Neuron (in vitro differentiated cells): ENCODE results near the gene ASB11.

ENCODE experiments used
- H2AFZ ChIP-seq: one replicate; pipeline ENCODE4 v1.6.1; 2013; ENCODE audit warnings: low read depth, mild to moderate bottlenecking, inconsistent platforms, low read length, moderate library complexity
- H3K27me3 ChIP-seq: one replicate; pipeline ENCODE4 v1.6.1; 2013; ENCODE audit warnings: low read length; ENCODE audit not compliant: insufficient read depth
- H3K36me3 ChIP-seq: one replicate; pipeline ENCODE4 v1.6.1; 2013; ENCODE audit warnings: low read length; ENCODE audit not compliant: insufficient read depth
- H3K4me1 ChIP-seq: one replicate; pipeline ENCODE4 v1.6.1; 2013; ENCODE audit warnings: low read length; ENCODE audit not compliant: insufficient read depth
- H3K4me3 ChIP-seq: 2 replicates; pipeline ENCODE4 v1.5.1; 2013; ENCODE audit warnings: mild to moderate bottlenecking, low read length, moderate library complexity
- H3K9me3 ChIP-seq: one replicate; pipeline ENCODE4 v1.6.1; 2013; ENCODE audit warnings: low read length

The ASB11 gene

DNA sequence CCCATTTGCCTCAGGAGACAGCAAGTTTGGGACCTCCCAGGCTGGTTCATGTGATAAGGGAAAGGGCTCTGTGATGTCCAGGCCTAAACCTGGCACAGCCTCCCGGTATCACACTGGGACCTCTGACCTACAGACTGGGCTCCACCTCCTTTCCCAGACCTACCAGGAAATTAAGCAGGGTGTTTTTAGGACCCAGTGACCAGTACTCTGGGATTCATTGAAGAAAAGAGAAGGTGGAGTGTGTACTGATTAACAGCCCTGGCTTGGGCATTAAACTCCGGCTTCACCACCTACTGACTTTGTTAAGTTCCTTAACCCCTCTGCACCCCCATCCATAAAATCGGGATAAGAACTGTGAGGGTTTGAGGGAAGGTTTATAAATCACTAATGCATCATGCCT is 74.1 kb downstream of the ASB11 start:
- H3K4me3 ChIP-seq, result no peak overlapping the region
- H3K9me3 ChIP-seq, result no peaks in the 10 kb centered on the region
- no peaks in the 10 kb centered on the region for H3K36me3 ChIP-seq
- no peak overlapping the region for H2AFZ ChIP-seq
- no peaks in the 10 kb centered on the region for H3K4me1 ChIP-seq
- peaks cover 13% of the 10 kb centered on the region for H3K27me3 ChIP-seq

GRCh38 chrX:15240414-15240813 is 75.0 kb downstream of the ASB11 start:
- Histone ChIP-seq H3K27me3 (peaks cover 5% of the 10 kb centered on the region), H3K4me3 (no peak overlapping the region), H3K36me3 (no peaks in the 10 kb centered on the region), H2AFZ (no peak overlapping the region), H3K9me3 (no peaks in the 10 kb centered on the region), H3K4me1 (no peaks in the 10 kb centered on the region)

GRCh38 chrX:15236146-15236545 is 79.3 kb downstream of the ASB11 start:
- Histone ChIP-seq H3K4me3 (no peak overlapping the region), H3K4me1 (no peaks in the 10 kb centered on the region)

DNA sequence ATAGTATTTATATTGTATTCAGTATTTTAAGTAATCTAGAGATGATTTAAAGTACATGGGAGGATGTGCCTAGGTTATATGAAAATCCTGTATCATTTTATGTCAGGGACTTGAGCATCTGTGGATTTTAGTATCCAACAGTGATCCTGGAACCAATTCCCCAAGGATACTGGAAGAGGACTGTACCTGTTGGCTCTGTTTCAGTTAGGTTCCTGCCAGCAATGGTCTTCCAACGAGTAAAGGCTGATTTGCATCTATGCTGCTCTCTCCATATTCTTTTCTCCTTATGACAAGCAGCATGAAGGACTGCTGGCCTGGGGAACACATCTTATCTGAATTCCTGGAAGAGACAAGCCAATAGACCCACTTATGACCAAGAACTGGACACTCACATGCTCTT is 80.4 kb downstream of the ASB11 start:
- no peaks in the 10 kb centered on the region for H3K9me3 ChIP-seq
- no peak overlapping the region for H2AFZ ChIP-seq
- H3K4me1 ChIP-seq, result no peaks in the 10 kb centered on the region
- H3K4me3 ChIP-seq, result no peak overlapping the region
- peaks cover 3% of the 10 kb centered on the region for H3K27me3 ChIP-seq
- no peaks in the 10 kb centered on the region for H3K36me3 ChIP-seq

More at GRCh38 chrX:15236146-15236545, 79.3 kb downstream of the ASB11 start:
- peaks cover 3% of the 10 kb centered on the region for H3K27me3 ChIP-seq
- H3K9me3 ChIP-seq, result no peaks in the 10 kb centered on the region
- H2AFZ ChIP-seq, result no peak overlapping the region
- H3K36me3 ChIP-seq, result no peaks in the 10 kb centered on the region

GRCh38 chrX:15233416-15234015 is 81.9 kb downstream of the ASB11 start:
- no peak overlapping the region for H2AFZ ChIP-seq
- no peaks in the 10 kb centered on the region for H3K36me3 ChIP-seq
- no peak overlapping the region for H3K4me3 ChIP-seq
- peaks cover 3% of the 10 kb centered on the region for H3K27me3 ChIP-seq
- no peaks in the 10 kb centered on the region for H3K9me3 ChIP-seq
- no peaks in the 10 kb centered on the region for H3K4me1 ChIP-seq
